Retina (tissue), 1 donor: ENCODE measurements around the gene POMGNT1.

ENCODE experiments used
- DNase-seq: peaks from one replicate; pipeline ENCODE4 v3.0.0-alpha.2; 2016

Gene POMGNT1

DNA sequence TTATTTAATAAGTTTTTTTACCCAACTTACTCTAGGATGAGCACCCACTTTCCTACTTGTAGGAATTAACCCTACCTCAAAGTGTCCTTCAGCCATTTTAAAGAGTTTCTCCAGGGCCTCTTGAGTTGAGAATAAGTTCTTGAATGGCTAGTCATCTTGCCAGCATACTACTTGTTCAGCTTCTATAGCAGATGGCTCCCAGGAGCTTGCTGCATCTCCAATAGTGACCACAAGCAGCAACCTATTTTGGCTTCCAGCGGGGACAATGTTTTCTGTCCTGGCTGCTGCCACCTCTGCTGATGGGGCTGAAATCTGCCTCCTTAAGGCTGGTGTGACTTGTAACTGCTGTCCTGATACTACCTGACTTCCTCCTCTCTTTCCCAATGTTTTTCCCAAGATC, 45.0 kb downstream of the POMGNT1 start:
- DNase-seq = no peak

DNA sequence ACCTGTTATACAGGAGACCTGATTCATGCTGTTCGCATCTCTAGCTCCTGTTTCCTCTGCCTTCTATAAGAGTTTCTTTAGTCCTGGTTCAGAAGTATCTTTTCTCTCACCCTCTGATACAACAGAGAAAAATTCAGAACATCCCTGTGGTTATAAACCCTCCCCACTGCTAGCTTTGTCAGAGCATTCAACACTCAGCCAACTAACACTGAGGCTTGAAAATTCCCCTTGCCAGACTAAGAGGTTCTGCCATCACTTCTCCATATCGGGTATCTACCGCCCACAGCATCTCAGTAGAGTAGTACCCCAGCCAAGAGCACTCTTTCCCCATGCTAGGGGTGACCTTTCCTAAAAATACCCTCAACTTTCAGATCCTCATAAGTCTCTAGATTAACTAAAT, 46.2 kb downstream of the POMGNT1 start:
- DNase-seq = no peak

DNA sequence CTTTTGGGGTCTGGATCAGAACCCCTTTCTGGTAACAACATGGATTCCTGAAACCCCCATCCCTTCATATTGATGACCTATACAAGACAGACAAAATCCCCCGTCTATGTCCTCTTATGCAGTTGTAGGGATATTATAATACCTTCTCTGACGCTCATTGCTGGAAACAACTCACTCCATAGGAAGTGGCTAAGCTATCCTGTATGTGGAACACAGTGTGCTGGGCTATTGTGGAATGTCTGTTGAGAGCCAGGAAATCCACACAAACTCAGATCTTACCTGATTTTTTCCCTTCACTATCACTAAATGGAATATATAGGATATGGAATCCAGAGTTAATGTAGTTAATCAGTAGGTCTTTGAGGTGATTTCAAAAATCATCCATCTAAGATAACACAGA, 48.1 kb downstream of the POMGNT1 start:
- DNase-seq = no peak

DNA sequence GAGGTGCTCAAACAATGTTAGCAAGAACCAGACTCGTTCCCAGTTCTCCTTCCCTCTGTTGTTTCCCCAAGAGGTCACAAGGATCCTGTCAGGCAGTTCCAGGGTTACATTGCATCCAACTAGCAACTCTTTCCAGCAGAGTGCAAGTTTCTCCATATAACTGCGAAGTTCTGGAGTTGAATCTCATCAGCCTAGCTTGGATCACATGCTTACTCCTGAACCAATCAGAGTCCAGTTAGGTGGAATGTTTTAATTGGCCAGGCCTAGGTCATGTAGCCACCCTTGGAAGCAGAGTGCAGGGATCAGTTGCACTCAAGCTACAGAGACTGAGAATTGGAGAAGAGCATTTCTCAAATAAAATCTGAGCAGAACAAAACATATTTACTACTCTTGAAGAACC, 49.9 kb downstream of the POMGNT1 start:
- no peak for DNase-seq
